ENCODE results near the gene MCEMP1. TPM values are rescaled to one million over a fixed set of nuclear protein-coding genes. Genes with fewer than 3 reads are reported as not detected.

Gene MCEMP1
- total and polyA plus RNA-seq, 2 donors from 2014 or later, result 0.28 to 0.38 TPM

- H3K9me3 ChIP-seq (ENCODE audit: control insufficient read depth in 2 of 3, insufficient read depth in 1 of 3, low read length in 3 of 3), result no peaks in the 10 kb centered on the region
- no peak overlapping the region for H3K4me3 ChIP-seq (ENCODE audit: low read length in 3 of 3)
- H3K9ac ChIP-seq (ENCODE audit: low read length in 3 of 3), result no peak overlapping the region
- TF ChIP-seq CTCF (IDR thresholded peaks at IDR 0.05; ENCODE audit: borderline replicate concordance, extremely low read depth, insufficient read depth), result no peak
- no peak for DNase-seq
- no peaks in the 10 kb centered on the region for H3K4me1 ChIP-seq (ENCODE audit: control insufficient read depth in 2 of 3, insufficient read depth in 2 of 3, low read depth in 1 of 3, low read length in 3 of 3)
- H3K36me3 ChIP-seq (ENCODE audit: control insufficient read depth in 2 of 3, insufficient read depth in 3 of 3, low read length in 3 of 3), result no peaks in the 10 kb centered on the region
- intact Hi-C loops (cut with DNase I), result no loop called here
- H3K27ac ChIP-seq (ENCODE audit: low read depth in 2 of 2, low read length in 2 of 2), result no peak overlapping the region
- H3K27me3 ChIP-seq (ENCODE audit: control insufficient read depth, insufficient read depth, low read length), result no peaks in the 10 kb centered on the region
- no peak for FAIRE-seq
Observed at GRCh38 chr19:7701049-7701653, 24.3 kb downstream of the MCEMP1 start.

GRCh38 chr19:7701654-7702457 lies 25.0 kb downstream of the MCEMP1 start, which contains the start of gene FCER2:
TSS of gene FCER2 (minus strand) at chr19:7702131. CDS start at chr19:7699760, 2,371 bp downstream.
- Histone ChIP-seq H3K9ac (ENCODE audit: low read length in 3 of 3) (no peak within 1 kb of the TSS), H3K4me3 (ENCODE audit: low read length in 3 of 3) (no peak within 1 kb of the TSS), H3K4me1 (ENCODE audit: control insufficient read depth in 2 of 3, insufficient read depth in 2 of 3, low read depth in 1 of 3, low read length in 3 of 3) (no peaks in the 10 kb centered on the region), H3K9me3 (ENCODE audit: control insufficient read depth in 2 of 3, insufficient read depth in 1 of 3, low read length in 3 of 3) (no peaks in the 10 kb centered on the region), H3K36me3 (ENCODE audit: control insufficient read depth in 2 of 3, insufficient read depth in 3 of 3, low read length in 3 of 3) (no peaks in the 10 kb centered on the region), H3K27me3 (ENCODE audit: control insufficient read depth, insufficient read depth, low read length) (no peaks in the 10 kb centered on the region), H3K27ac (ENCODE audit: low read depth in 2 of 2, low read length in 2 of 2) (no peak within 1 kb of the TSS)
- DNase-seq (no peak), FAIRE-seq (no peak)
- no peak for TF ChIP-seq CTCF (IDR thresholded peaks at IDR 0.05; ENCODE audit: borderline replicate concordance, extremely low read depth, insufficient read depth)
- intact Hi-C loops (cut with DNase I), result no loop called here

GRCh38 chr19:7703332-7703731 lies 26.4 kb downstream of the MCEMP1 start:
- DNase-seq, result no peak
- no peaks in the 10 kb centered on the region for H3K27me3 ChIP-seq (ENCODE audit: control insufficient read depth, insufficient read depth, low read length)
- no peak overlapping the region for H3K4me3 ChIP-seq (ENCODE audit: low read length in 3 of 3)
- H3K36me3 ChIP-seq (ENCODE audit: control insufficient read depth in 2 of 3, insufficient read depth in 3 of 3, low read length in 3 of 3), result no peaks in the 10 kb centered on the region
- TF ChIP-seq CTCF (IDR thresholded peaks at IDR 0.05; ENCODE audit: borderline replicate concordance, extremely low read depth, insufficient read depth), result no peak
- no peak overlapping the region for H3K9ac ChIP-seq (ENCODE audit: low read length in 3 of 3)
- no peak for FAIRE-seq
- H3K9me3 ChIP-seq (ENCODE audit: control insufficient read depth in 2 of 3, insufficient read depth in 1 of 3, low read length in 3 of 3), result no peaks in the 10 kb centered on the region
- no peak overlapping the region for H3K27ac ChIP-seq (ENCODE audit: low read depth in 2 of 2, low read length in 2 of 2)
- no peaks in the 10 kb centered on the region for H3K4me1 ChIP-seq (ENCODE audit: control insufficient read depth in 2 of 3, insufficient read depth in 2 of 3, low read depth in 1 of 3, low read length in 3 of 3)
- intact Hi-C loops (cut with DNase I), result no loop called here
